ENCODE results near the gene SPTSSB.

Gene SPTSSB, protein sequence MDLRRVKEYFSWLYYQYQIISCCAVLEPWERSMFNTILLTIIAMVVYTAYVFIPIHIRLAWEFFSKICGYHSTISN

GRCh38 chr3:161371441-161372320 is at the start of gene SPTSSB:
TSS of gene SPTSSB (minus strand) at chr3:161371517. CDS start at chr3:161346323, 25,194 bp downstream.
- DNase-seq, result peak; percentile 17

- no peak for DNase-seq
Measured at GRCh38 chr3:161420746-161421145, 49.4 kb upstream of the SPTSSB start.

GRCh38 chr3:161419555-161420333 is 48.4 kb upstream of the SPTSSB start:
- DNase-seq, result no peak

- DNase-seq, result peak; percentile 32
Measured at GRCh38 chr3:161415506-161416231, 44.4 kb upstream of the SPTSSB start.

- no peak for DNase-seq
Measured at GRCh38 chr3:161414907-161415306, 43.6 kb upstream of the SPTSSB start.

DNA sequence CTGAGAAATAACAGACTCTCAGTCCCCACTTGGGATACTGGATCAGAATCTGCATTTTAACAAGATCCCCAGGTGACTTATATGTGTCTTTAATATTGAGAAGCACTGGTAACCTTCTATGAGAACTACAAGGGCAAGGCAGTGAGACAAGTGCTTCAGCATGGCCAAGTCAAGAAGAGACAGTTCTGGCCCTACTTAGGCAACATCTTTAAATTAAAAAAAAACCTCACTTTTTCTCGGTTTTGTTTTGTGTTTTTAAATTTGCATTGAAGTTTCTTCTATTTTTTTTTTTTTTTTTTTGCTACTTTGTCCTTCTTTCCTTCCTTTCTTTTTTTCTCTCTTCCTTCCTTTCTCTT is 42.5 kb upstream of the SPTSSB start:
- no peak for DNase-seq

DNA sequence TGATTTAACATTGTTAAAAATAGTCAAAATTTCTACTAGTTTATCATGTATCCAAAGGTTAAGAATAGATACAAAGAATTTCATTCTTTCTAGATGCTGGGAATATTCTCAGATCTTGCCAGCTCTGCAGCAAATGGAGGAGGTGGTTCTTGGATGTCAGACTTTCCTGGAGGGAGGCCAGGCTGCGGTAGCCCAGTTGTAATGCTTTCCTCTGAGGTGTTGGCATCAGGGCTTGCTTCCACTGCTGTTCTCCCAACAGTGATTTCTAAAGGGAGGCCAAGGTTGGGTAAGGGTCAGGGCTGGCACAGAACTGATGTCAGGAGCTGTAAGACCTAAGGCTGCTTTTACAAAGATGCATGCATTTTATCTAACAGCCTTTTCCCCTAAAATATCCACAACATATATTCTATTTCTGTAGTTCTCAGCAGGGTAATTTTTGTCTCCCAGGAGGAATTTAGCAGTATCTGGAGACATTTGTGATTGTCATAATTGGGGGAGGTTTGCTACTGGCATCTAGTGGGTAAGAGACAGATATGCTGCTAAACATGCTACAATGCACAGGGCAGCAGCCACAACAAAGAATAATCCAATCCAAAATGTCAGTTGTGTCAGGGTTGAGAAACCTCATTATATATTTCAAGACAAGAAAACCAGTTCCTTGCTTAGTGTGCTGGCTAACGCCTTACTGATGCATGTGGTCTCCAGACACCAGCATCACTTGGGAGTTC is 42.0 kb upstream of the SPTSSB start:
- no peak for DNase-seq

DNA sequence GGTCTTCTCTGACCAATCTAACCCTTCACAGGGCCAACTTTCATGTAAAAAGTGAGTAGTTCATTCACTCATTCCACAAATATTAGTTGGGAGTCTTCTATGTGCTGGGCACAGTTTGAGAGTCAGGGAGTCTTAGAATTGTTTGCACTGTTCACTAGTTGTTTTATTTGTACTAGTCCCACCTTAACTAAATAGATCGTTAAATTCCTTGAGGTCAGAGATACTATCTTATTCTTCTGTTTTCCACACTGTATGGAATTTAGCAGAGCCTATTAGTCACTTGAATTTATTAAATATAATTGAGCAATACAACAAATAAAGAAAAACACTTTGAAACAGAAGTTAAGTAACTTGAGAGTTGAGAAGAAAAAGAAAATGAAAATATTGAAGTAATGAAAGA is 40.8 kb upstream of the SPTSSB start:
- no peak for DNase-seq

DNA sequence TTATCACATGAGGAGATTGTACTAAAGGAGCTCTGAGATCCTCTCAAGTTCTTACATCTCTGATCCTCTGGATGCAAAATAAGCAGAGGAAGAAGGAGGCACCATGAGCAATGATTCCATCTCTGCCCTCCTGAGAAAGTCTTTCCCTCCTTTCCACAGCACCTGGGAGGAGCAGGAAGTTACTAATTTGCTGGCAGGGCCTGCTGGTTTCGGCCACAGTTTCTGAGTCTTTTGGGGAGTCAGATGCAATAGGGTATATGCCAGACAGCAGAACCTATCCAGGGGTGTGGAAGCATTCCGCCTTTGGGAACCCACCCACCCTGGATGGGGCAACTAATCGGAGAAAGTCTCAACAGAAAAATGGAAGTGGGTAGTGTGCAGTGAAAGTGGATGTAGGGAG is 38.5 kb upstream of the SPTSSB start:
- no peak for DNase-seq

DNA sequence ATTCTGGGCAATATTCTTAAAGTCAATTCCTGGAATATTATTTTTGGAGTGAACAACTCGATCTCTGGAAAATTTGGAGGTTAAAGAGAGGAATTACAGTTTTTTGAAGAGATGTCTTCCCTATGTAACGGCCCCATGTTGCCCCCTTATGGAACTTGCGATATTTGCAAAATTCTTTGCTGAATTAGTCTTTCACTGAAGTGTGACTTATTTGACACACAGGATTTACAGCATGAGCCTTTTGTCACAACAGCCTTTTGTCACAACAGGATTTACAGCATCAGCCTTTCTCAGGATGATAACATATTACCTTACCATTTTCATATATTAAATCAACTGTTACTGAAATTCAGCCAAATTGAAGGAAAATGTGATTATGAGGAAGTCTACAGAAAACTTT is 37.8 kb upstream of the SPTSSB start:
- DNase-seq, result peak; percentile 21

- no peak for DNase-seq
Measured at GRCh38 chr3:161406594-161407555, 35.6 kb upstream of the SPTSSB start.

DNA sequence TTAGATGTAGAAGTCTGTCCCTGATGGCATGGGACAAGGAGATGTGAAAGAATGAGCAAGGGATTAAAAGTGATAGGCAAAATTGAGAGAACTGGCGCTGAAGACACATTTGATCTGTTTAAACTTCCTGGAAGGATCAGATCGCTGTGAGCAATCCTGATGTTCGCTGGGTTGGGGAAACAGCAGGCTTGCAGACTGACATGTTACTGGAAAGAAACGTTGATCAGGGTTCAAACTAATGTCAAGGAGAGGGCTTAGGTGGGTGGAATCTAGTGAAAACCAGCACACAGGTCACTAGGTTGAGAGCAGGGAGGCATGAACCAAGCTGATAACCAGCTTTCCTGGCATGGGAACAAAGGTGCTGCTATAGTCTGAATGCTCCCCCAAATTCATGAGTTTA is 34.5 kb upstream of the SPTSSB start:
- DNase-seq, result no peak

GRCh38 chr3:161405087-161405486 is 33.8 kb upstream of the SPTSSB start:
- no peak for DNase-seq

DNA sequence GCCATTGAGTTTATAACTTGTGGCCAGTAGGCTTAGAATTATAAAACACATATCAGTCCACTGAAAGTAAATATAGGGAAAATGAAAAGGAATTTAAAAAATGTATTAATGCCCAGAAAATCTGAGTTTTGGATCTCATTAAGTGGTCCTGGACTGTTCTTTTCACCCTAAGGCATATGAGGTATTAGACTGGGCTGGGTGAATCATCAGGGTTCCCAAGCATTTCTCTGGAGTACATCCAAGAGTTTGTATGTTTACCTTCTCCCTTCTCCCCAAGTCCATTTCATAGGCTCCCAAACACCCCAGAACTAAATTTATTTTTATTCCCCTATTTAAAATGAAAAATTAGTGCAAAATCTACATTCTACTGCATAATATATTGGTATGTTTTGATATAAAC is 31.9 kb upstream of the SPTSSB start:
- no peak for DNase-seq

- no peak for DNase-seq
Measured at GRCh38 chr3:161401389-161401788, 30.1 kb upstream of the SPTSSB start.

DNA sequence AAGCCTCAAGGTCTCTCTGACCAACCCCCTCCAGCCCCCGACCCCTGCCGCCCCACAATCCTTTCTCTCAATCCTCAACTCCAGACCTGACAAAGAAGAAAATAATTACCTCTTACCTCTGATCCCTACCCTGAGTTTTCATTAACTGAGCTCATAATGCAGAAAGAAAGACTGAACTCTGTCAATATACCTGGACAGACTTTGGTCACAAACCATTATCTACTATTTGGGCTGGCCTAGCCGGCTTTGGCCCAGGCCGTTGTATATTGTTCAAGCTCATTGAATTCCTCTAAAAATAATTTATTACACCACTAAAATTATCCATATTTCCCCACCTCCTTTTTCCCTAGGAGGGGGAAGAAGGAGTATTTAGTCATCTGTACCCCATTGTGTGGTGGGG is 29.3 kb upstream of the SPTSSB start:
- no peak for DNase-seq

DNA sequence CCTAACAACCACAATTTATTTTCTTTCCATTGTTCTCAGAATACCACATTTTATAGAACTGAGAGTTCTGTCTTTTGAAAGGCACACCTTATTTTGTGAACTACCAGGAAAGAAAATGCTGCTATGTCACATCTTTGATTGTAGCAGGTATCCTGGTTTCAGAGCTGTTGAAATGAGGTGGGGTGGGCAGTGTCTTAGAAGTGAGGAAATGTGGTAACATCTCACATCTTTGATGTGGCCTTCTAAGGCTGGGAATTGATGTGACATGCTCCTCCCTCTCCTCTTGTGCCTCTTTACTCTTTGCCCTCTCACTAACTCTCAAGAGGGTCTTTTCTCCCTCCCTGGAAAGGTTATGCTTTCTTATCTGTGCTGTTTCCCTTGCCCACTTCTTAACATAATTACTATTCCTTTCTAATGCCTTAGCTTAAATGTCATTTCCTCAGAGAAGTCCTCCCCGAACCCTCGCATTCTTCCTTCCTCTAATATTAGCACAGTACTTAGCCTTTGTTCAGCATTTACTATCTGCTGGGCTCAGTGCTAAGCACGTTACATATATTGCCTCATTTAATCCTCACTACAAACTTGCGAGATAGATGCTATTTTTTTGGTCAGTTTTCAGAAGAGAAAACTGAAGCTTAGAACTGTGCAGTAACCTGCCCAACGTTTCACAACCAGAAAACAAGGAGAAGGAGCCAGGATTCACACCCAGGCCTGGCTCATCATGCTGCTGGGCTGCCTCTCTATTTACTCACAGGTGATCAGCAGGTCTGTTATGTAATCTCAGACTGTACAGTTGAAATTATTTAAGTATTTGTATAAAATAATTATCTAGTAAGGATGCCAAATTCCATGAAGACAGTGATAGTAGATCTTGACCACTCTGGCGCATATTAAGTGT is 24.0 kb upstream of the SPTSSB start:
- no peak for DNase-seq

- no peak for DNase-seq
Measured at GRCh38 chr3:161393803-161394202, 22.5 kb upstream of the SPTSSB start.

GRCh38 chr3:161393310-161393709 is 22.0 kb upstream of the SPTSSB start:
- DNase-seq, result no peak

DNA sequence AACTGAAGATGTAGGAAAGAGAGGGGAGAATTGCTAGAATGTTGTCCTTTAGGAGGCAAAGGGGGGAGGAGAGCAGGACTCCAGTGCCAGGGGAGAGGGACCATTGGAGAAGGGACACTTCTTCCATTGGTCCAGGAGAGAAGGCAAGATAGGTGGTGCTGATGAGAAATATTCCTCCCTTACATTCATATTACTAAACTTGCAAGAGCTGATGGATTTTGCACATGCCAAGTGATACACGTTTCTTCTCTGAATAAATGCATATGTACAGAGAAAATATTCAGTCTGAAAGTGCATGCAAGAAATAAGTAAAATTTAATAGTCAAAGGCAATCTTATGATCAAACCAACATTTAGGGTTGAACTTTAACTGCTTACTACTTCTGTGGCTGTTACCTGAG is 21.5 kb upstream of the SPTSSB start:
- DNase-seq, result no peak
